H9 (cell line): ENCODE results near the gene MGMT. TPM values are rescaled to one million over a fixed set of nuclear protein-coding genes. Genes with fewer than 3 reads are reported as not detected.

Source experiments
- DNase-seq: peaks from one replicate; pipeline ENCODE4 v3.0.0-alpha.2; 2017
- H2AFZ ChIP-seq: one replicate; pipeline ENCODE4 v1.6.1; 2013; ENCODE audit warnings: mild to moderate bottlenecking, low read length, control low read depth, moderate library complexity
- H2AK5ac ChIP-seq: 2 replicates; pipeline ENCODE4 v1.6.1; 2013; ENCODE audit warnings: low read length, control low read depth, mixed read lengths; ENCODE audit not compliant: insufficient read length
- H2BK120ac ChIP-seq: one replicate; pipeline ENCODE4 v1.6.1; 2013; ENCODE audit warnings: low read depth, mild to moderate bottlenecking, low read length, control low read depth, inconsistent platforms; ENCODE audit not compliant: poor library complexity, severe bottlenecking
- H2BK12ac ChIP-seq: 2 replicates; pipeline ENCODE4 v1.6.1; 2013; ENCODE audit warnings: low read length, control low read depth, mixed read lengths, low read depth; ENCODE audit not compliant: insufficient read length
- H2BK15ac ChIP-seq: 2 replicates; pipeline ENCODE4 v1.6.1; 2013; ENCODE audit warnings: low read depth, low read length, control low read depth
- H2BK20ac ChIP-seq: one replicate; pipeline ENCODE4 v1.6.1; 2013; ENCODE audit warnings: low read depth, mild to moderate bottlenecking, low read length, control low read depth, inconsistent platforms; ENCODE audit not compliant: poor library complexity, severe bottlenecking
- H2BK5ac ChIP-seq: 2 replicates; pipeline ENCODE4 v1.6.1; 2013; ENCODE audit warnings: low read length, control low read depth, mixed read lengths; ENCODE audit not compliant: insufficient read length
- H3K14ac ChIP-seq: 2 replicates; pipeline ENCODE4 v1.6.1; 2013; ENCODE audit warnings: low read length, control low read depth; ENCODE audit not compliant: insufficient read depth
- H3K18ac ChIP-seq: 2 replicates; pipeline ENCODE4 v1.6.1; 2013; ENCODE audit warnings: low read depth, mild to moderate bottlenecking, mixed read lengths, low read length, control low read depth; ENCODE audit not compliant: insufficient read length
- H3K23ac ChIP-seq: 2 replicates; pipeline ENCODE4 v1.6.1; 2013; ENCODE audit warnings: low read length, control low read depth, mixed read lengths, low read depth; ENCODE audit not compliant: insufficient read length
- H3K23me2 ChIP-seq: 2 replicates; pipeline ENCODE4 v1.6.1; 2013; ENCODE audit warnings: low read depth, mild to moderate bottlenecking, mixed read lengths, low read length, control low read depth; ENCODE audit not compliant: insufficient read length, poor library complexity, severe bottlenecking
- H3K27ac ChIP-seq: 2 replicates; pipeline ENCODE4 v1.5.1; 2013; ENCODE audit warnings: low read length, control low read depth, mixed read lengths, low read depth; ENCODE audit not compliant: insufficient read length
- H3K27me3 ChIP-seq: 2 replicates; pipeline ENCODE4 v1.6.1; 2013; ENCODE audit warnings: low read length, control low read depth, inconsistent platforms; ENCODE audit not compliant: insufficient read depth
- H3K4ac ChIP-seq: 2 replicates; pipeline ENCODE4 v1.6.1; 2013; ENCODE audit warnings: low read depth, mild to moderate bottlenecking, control low read depth, inconsistent platforms, low read length, moderate library complexity
- H3K4me1 ChIP-seq: 2 replicates; pipeline ENCODE4 v1.6.1; 2013; ENCODE audit warnings: low read length, control low read depth, inconsistent platforms; ENCODE audit not compliant: insufficient read depth
- H3K4me2 ChIP-seq: 2 replicates; pipeline ENCODE4 v1.6.1; 2013; ENCODE audit warnings: low read length, control low read depth, mixed read lengths; ENCODE audit not compliant: insufficient read length, insufficient read depth
- H3K56ac ChIP-seq: 2 replicates; pipeline ENCODE4 v1.6.1; 2013; ENCODE audit warnings: low read depth, mild to moderate bottlenecking, mixed read lengths, low read length, control low read depth; ENCODE audit not compliant: insufficient read length
- H3K79me1 ChIP-seq: 2 replicates; pipeline ENCODE4 v1.6.1; 2013; ENCODE audit warnings: low read depth, mild to moderate bottlenecking, moderate library complexity, low read length, control low read depth, inconsistent platforms; ENCODE audit not compliant: insufficient read depth, poor library complexity, severe bottlenecking
- H3K79me2 ChIP-seq: 2 replicates; pipeline ENCODE4 v1.6.1; 2013; ENCODE audit warnings: low read length, control low read depth, inconsistent platforms; ENCODE audit not compliant: insufficient read depth
- H3K9ac ChIP-seq: 2 replicates; pipeline ENCODE4 v1.6.1; 2013; ENCODE audit warnings: low read length, control low read depth, mixed read lengths; ENCODE audit not compliant: insufficient read length; ENCODE audit errors: extremely low read depth
- H3K9me3 ChIP-seq: one replicate; pipeline ENCODE4 v1.6.1; 2013; ENCODE audit warnings: low read depth, low read length, inconsistent platforms; ENCODE audit not compliant: control insufficient read depth
- H3T11ph ChIP-seq: one replicate; pipeline ENCODE4 v1.6.1; 2013; ENCODE audit warnings: mild to moderate bottlenecking, low read length, control low read depth, inconsistent platforms
- H4K20me1 ChIP-seq: one replicate; pipeline ENCODE4 v1.6.1; 2013; ENCODE audit not compliant: control insufficient read depth, insufficient read length, insufficient read depth
- H4K5ac ChIP-seq: 2 replicates; pipeline ENCODE4 v1.6.1; 2013; ENCODE audit warnings: low read depth, mild to moderate bottlenecking, mixed read lengths, low read length, control low read depth; ENCODE audit not compliant: insufficient read length
- H4K8ac ChIP-seq: replicated peaks from 2 replicates; pipeline ENCODE4 v1.6.1; 2013; ENCODE audit warnings: low read length, control low read depth, mixed read lengths, low read depth; ENCODE audit not compliant: insufficient read length
- H4K91ac ChIP-seq: 2 replicates; pipeline ENCODE4 v1.6.1; 2013; ENCODE audit warnings: low read depth, mild to moderate bottlenecking, moderate library complexity, mixed read lengths, low read length, control low read depth; ENCODE audit not compliant: insufficient read length
- H3K27ac Mint-ChIP-seq, 3 experiments: 2 replicates in 2 of 3; 3 replicates in 1 of 3; pipeline ENCODE4 v1.8.0; 2020 to 2021; ENCODE audit warnings: mixed read lengths in 3 of 3, mild to moderate bottlenecking in 1 of 3, moderate library complexity in 1 of 3
- H3K27me3 Mint-ChIP-seq: 2 replicates; pipeline ENCODE4 v1.8.0; 2021; ENCODE audit warnings: low read depth, mild to moderate bottlenecking, moderate library complexity, mixed read lengths
- H3K36me3 Mint-ChIP-seq, 3 experiments: 2 replicates in 2 of 3; 3 replicates in 1 of 3; pipeline ENCODE4 v1.8.0; 2020 to 2021; ENCODE audit warnings: low read depth in 3 of 3, mixed read lengths in 3 of 3; ENCODE audit not compliant: insufficient read depth in 1 of 3
- H3K4me1 Mint-ChIP-seq, 2 experiments: 2 replicates each; pipeline ENCODE4 v1.8.0; 2020; ENCODE audit warnings: mixed read lengths in 2 of 2
- H3K4me3 Mint-ChIP-seq, 2 experiments: 2 replicates in 1 of 2; 3 replicates in 1 of 2; pipeline ENCODE4 v1.8.0; 2020 to 2021; ENCODE audit warnings: mild to moderate bottlenecking in 2 of 2, mixed read lengths in 2 of 2, moderate library complexity in 1 of 2
- H3K9me3 Mint-ChIP-seq, 2 experiments: 2 replicates in 1 of 2; 3 replicates in 1 of 2; pipeline ENCODE4 v1.8.0; 2020; ENCODE audit warnings: mild to moderate bottlenecking in 2 of 2, mixed read lengths in 2 of 2, moderate library complexity in 1 of 2
- WGBS: extraction: QIAGEN DNeasy Blood & Tissue Kit; methylation state at CpG from one replicate; pipeline ENCODE4 v1.1.7; 2013; ENCODE audit warnings: missing lambda C conversion rate, low lambda C conversion rate, mixed read lengths; ENCODE audit not compliant: insufficient read length; ENCODE audit errors: extremely low coverage; 5-methylcytosine and 5-hydroxymethylcytosine counted together
- total RNA-seq: library from RNA; stranded (reverse); gene quantifications from 2 replicates; pipeline ENCODE4 v1.2.1, GENCODE V29; 2021
- TF ChIP-seq, protein P1 (sequence below): fragments of 200-600 bp; sonication (generic); conservative IDR thresholded peaks from 3 replicates; pipeline ENCODE4 v1.8.0; 2021; ENCODE audit warnings: antibody characterized with exemption, mild to moderate bottlenecking

MGMT gene
- total RNA-seq, 1 experiment from 2014 or later: 18.4 TPM

DNA sequence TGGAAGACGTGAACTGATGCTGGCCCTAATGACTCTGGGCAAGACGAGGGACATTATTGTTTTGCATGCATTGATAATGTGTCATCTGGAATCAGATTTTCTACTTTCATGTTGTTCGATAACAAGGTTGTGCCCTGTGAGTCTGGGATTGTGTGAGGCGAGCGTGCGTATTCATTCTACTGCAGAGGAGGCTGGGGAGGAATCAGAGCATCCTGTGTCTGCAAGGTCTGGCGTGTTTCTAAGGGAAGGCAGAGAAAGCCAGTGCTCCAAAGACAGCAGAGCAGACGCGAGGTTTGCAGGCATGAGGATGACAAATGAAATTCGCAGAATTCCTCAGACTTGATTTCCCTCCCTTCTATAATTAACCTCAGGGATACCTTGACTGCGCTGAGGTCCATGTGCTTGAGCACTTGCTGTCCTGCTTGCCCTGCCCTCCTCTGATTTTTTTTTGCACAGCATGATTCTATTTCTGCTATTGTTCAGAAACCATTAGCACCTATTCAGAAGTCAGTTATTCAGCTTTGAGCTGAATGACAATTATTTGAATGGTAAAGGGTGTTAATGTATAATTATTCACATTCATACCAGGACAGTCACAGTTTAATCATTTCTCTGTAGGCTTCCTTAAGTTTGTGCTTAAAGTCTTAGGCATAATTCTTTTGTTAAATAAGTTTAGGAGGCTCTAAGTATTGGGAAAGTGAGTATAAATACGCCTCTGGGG, 263.4 kb downstream of the MGMT start:
- no peaks in the 10 kb centered on the region for H3K23me2 ChIP-seq
- WGBS: no CpG with 5 or more reads among the region's 12 CpGs

More for the DNA sequence above, 263.4 kb downstream of the MGMT start:
- Mint-ChIP-seq H3K4me3 (no peak overlapping the region), H3K36me3 (peaks cover 17 to 20% (median 19%) of the 10 kb centered on the region in 3 experiments), H3K4me1 (peaks cover 11 to 18% of the 10 kb centered on the region in 2 experiments), H3K27me3 (peaks cover 4% of the 10 kb centered on the region; the same call in 1 of the 2 replicates), H3K27ac (no peak overlapping the region), H3K9me3 (peaks cover 15 to 17% of the 10 kb centered on the region in 2 experiments)
- no peaks in the 10 kb centered on the region for H3K79me1 ChIP-seq
- peaks cover 8% of the 10 kb centered on the region for H3K9me3 ChIP-seq
- H2BK20ac ChIP-seq: no peak overlapping the region
- no peak overlapping the region for H3K23ac ChIP-seq
- no peaks in the 10 kb centered on the region for H3K27me3 ChIP-seq
- H3K9ac ChIP-seq: no peak overlapping the region
- H3T11ph ChIP-seq: no peak overlapping the region
- H3K4me1 ChIP-seq: 0 out of 2 replicates have a peak, but pooled peaks cover 2% of the 10 kb centered on the region
- H2BK15ac ChIP-seq: no peak overlapping the region
- H3K18ac ChIP-seq: no peak overlapping the region
- no peaks in the 10 kb centered on the region for H4K20me1 ChIP-seq
- no peak overlapping the region for H2BK120ac ChIP-seq
- H2BK12ac ChIP-seq: no peak overlapping the region
- TF ChIP-seq, protein P1, sequence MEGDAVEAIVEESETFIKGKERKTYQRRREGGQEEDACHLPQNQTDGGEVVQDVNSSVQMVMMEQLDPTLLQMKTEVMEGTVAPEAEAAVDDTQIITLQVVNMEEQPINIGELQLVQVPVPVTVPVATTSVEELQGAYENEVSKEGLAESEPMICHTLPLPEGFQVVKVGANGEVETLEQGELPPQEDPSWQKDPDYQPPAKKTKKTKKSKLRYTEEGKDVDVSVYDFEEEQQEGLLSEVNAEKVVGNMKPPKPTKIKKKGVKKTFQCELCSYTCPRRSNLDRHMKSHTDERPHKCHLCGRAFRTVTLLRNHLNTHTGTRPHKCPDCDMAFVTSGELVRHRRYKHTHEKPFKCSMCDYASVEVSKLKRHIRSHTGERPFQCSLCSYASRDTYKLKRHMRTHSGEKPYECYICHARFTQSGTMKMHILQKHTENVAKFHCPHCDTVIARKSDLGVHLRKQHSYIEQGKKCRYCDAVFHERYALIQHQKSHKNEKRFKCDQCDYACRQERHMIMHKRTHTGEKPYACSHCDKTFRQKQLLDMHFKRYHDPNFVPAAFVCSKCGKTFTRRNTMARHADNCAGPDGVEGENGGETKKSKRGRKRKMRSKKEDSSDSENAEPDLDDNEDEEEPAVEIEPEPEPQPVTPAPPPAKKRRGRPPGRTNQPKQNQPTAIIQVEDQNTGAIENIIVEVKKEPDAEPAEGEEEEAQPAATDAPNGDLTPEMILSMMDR: no peak
- H2AFZ ChIP-seq: no peak overlapping the region
- no peak for DNase-seq
- H3K56ac ChIP-seq: no peak overlapping the region
- H2BK5ac ChIP-seq: no peak overlapping the region
- no peak overlapping the region for H4K8ac ChIP-seq
- no peak overlapping the region for H3K14ac ChIP-seq
- H3K4ac ChIP-seq: no peak overlapping the region
- H3K79me2 ChIP-seq: no peaks in the 10 kb centered on the region
- H4K91ac ChIP-seq: no peak overlapping the region
- H3K4me2 ChIP-seq: no peak overlapping the region
- no peak overlapping the region for H3K27ac ChIP-seq
- H4K5ac ChIP-seq: no peak overlapping the region
- H2AK5ac ChIP-seq: no peak overlapping the region
